ENCODE results near the gene EYA4. TPM values are rescaled to one million over a fixed set of nuclear protein-coding genes. Genes with fewer than 3 reads are reported as not detected.

The EYA4 gene
- total and polyA plus RNA-seq, 2 of the 4 experiments (the other 2 are of a cell fraction) = 5.7 to 11.1 TPM

DNA sequence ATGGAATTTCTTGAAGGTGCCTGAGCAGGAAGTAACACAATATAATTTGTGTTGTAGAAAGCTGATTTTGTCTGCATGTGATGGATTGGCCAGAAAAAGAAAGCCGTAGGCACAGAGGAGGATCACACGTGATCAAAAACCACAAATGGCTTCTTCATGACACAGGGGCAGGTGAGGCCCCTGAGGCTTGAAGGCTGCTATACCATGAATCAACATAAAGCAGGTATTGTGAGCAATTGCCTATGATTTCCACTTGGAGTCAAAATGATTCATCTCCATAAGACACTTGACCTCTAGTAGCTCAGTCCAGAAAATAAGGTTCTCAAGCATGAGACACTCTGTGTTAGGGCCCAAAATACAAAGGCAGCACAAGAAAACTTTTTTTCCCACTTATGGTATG, 42.4 kb upstream of the EYA4 start:
- no TSS peak for BruUV-seq (replicated peaks)
- peak; percentile 48 for DNase-seq
- dilution Hi-C loops (cut with HindIII; ENCODE audit: low sequenced_read_pairs, unreplicated experiment) (no loop called here), in situ Hi-C loops (cut with MboI; ENCODE audit: low sequenced_read_pairs) (loop anchor here (25.0 kb wide), 1 partner anchor 714 kb away; no protein-coding TSS in a partner anchor), intact Hi-C loops (cut with micrococcal nuclease) (no loop called here)
- Histone ChIP-seq H4K91ac (ENCODE audit: insufficient read depth, low read depth, low read length) (no peak overlapping the region), H2BK5ac (ENCODE audit: low read depth, low read length, poor library complexity, severe bottlenecking) (no peak overlapping the region), H2AK9ac (replicated peaks; ENCODE audit: low read depth, low read length, poor library complexity) (no peak overlapping the region), H3K4me3 (ENCODE audit: insufficient read depth, low read depth, low read length) (no peak overlapping the region), H4K8ac (ENCODE audit: low read depth in 2 of 2, low read length in 2 of 2) (no peak overlapping the region), H3K18ac (ENCODE audit: low read depth, low read length) (no peak overlapping the region), H3K14ac (replicated peaks; ENCODE audit: low read depth, low read length) (no peak overlapping the region), H3K27ac (ENCODE audit: insufficient read depth, low read length) (no peak overlapping the region), H4K5ac (ENCODE audit: low read depth, low read length) (no peak overlapping the region), H3K23ac (ENCODE audit: low read depth, low read length) (no peak overlapping the region), H2BK15ac (ENCODE audit: low read depth, low read length) (no peak overlapping the region), H2AFZ (replicated peaks; ENCODE audit: low read length, poor library complexity) (no peak overlapping the region), H3K56ac (ENCODE audit: extremely low read depth, insufficient read depth, low read length) (no peak overlapping the region), H3K27me3 (ENCODE audit: control insufficient read depth, insufficient read depth, low read length) (no peaks in the 10 kb centered on the region; the same call in 1 of the 2 replicates), H3K4me2 (ENCODE audit: low read depth, low read length) (no peak overlapping the region), H3K9ac (ENCODE audit: low read depth, low read length) (no peak overlapping the region), H3K4ac (ENCODE audit: low read depth, low read length) (no peak overlapping the region), H3K9me1 (ENCODE audit: insufficient read depth, low read length) (no peaks in the 10 kb centered on the region), H3K9me3 (ENCODE audit: control insufficient read depth, insufficient read depth, low read length) (no peaks in the 10 kb centered on the region; the same call in 1 of the 2 replicates), H3K4me1 (ENCODE audit: control insufficient read depth, insufficient read depth, low read length) (peaks cover 5% of the 10 kb centered on the region), H2BK20ac (ENCODE audit: low read depth, low read length) (no peak overlapping the region), H3K79me1 (ENCODE audit: low read depth in 1 of 2, low read length in 2 of 2) (no peaks in the 10 kb centered on the region), H2BK120ac (ENCODE audit: low read depth, low read length) (no peak overlapping the region), H3K36me3 (ENCODE audit: control insufficient read depth, insufficient read depth, low read length) (no peaks in the 10 kb centered on the region), H4K20me1 (ENCODE audit: insufficient read depth, low read length) (no peaks in the 10 kb centered on the region), H2AK5ac (ENCODE audit: low read depth, low read length) (no peak overlapping the region)
- no CpG with 5 or more reads among the region's 2 CpGs for WGBS, 2 experiments (ENCODE audit: extremely low coverage in 2 of 2, insufficient read length in 1 of 2)
- POLR2A ChIA-PET (ENCODE audit: unreplicated experiment) = no interaction called here
- CTCF ChIA-PET = interaction anchor here (0.6 kb wide), 1 partner anchor 31 kb away, joined by 3 read pairs; no protein-coding TSS in a partner anchor
- TF ChIP-seq SMC3 (IDR thresholded peaks at IDR 0.05; ENCODE audit: low read depth, low read length) (no peak), CEBPB (IDR thresholded peaks at IDR 0.05; ENCODE audit: low read depth, low read length) (no peak), CHD1 (IDR thresholded peaks at IDR 0.05; ENCODE audit: low read depth, low read length) (no peak), NFE2L2 (IDR thresholded peaks at IDR 0.05; ENCODE audit: low read depth, low read length) (no peak), BHLHE40 (IDR thresholded peaks at IDR 0.05; ENCODE audit: low read depth, low read length) (no peak), RAD21 (IDR thresholded peaks at IDR 0.05; ENCODE audit: low read length) (no peak), MAZ (IDR thresholded peaks at IDR 0.05; ENCODE audit: borderline replicate concordance, low read depth, low read length) (no peak)
- TF ChIP-seq, protein P1, sequence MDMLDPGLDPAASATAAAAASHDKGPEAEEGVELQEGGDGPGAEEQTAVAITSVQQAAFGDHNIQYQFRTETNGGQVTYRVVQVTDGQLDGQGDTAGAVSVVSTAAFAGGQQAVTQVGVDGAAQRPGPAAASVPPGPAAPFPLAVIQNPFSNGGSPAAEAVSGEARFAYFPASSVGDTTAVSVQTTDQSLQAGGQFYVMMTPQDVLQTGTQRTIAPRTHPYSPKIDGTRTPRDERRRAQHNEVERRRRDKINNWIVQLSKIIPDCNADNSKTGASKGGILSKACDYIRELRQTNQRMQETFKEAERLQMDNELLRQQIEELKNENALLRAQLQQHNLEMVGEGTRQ (IDR thresholded peaks at IDR 0.05; ENCODE audit: low read depth, low read length) = no peak
- ATAC-seq (ENCODE audit: low read depth) = no peak

All from IMR-90 (cell line).